Measurements from ENCODE around the gene WNK1. TPM values are rescaled to one million over a fixed set of nuclear protein-coding genes. Genes with fewer than 3 reads are reported as not detected.
A peak's percentile ranks its signal among the peaks of the same experiment; 100 is the strongest.

WNK1 gene
- total RNA-seq, 1 experiment from 2014 or later, result 117 TPM

GRCh38 chr12:907413-908185, 155.2 kb downstream of the WNK1 start:
- no peak overlapping the region for H2BK15ac ChIP-seq (ENCODE audit: low read depth, low read length)
- no peaks in the 10 kb centered on the region for H3K4me1 ChIP-seq (ENCODE audit: insufficient read depth, low read length)
- no peaks in the 10 kb centered on the region for H3K79me1 ChIP-seq (ENCODE audit: insufficient read depth, low read depth, low read length, poor library complexity, severe bottlenecking)
- no peak overlapping the region for H2BK5ac ChIP-seq (ENCODE audit: insufficient read length, low read length)
- H3K4ac ChIP-seq (ENCODE audit: low read depth, low read length), result no peak overlapping the region
- no peak overlapping the region for H3K27ac ChIP-seq (ENCODE audit: insufficient read length, low read depth, low read length)
- no peaks in the 10 kb centered on the region for H4K20me1 ChIP-seq (ENCODE audit: control insufficient read depth, insufficient read depth, insufficient read length)
- no CpG with 5 or more reads among the region's 16 CpGs for WGBS (ENCODE audit: extremely low coverage, insufficient read length, low lambda C conversion rate)
- Mint-ChIP-seq H3K9me3 (no peaks in the 10 kb centered on the region), H3K4me3 (no peak overlapping the region), H3K27me3 (ENCODE audit: low read depth) (no peaks in the 10 kb centered on the region), H3K4me1 (peaks cover 0 to 10% of the 10 kb centered on the region in 2 experiments; a peak in 2 of 4 replicates), H3K27ac (peak overlapping the region in 1 of 3 experiments; percentile 17; a peak in 3 of 7 replicates), H3K36me3 (ENCODE audit: insufficient read depth in 1 of 3, low read depth in 3 of 3) (peaks cover 26 to 72% (median 48%) of the 10 kb centered on the region in 3 experiments; a peak in 6 of 7 replicates)
- H2BK12ac ChIP-seq (ENCODE audit: insufficient read length, low read depth, low read length), result no peak overlapping the region
- H3K18ac ChIP-seq (ENCODE audit: insufficient read length, low read depth, low read length), result no peak overlapping the region
- no peak overlapping the region for H3K23ac ChIP-seq (ENCODE audit: insufficient read length, low read depth, low read length)
- H4K91ac ChIP-seq (ENCODE audit: insufficient read length, low read depth, low read length), result no peak overlapping the region
- H2AK5ac ChIP-seq (ENCODE audit: insufficient read length, low read length), result no peak overlapping the region
- no peak for TF ChIP-seq CTCF (conservative IDR thresholded peaks at IDR 0.05)
- H3K23me2 ChIP-seq (ENCODE audit: insufficient read length, low read depth, low read length, poor library complexity, severe bottlenecking), result no peaks in the 10 kb centered on the region
- no peak overlapping the region for H3K56ac ChIP-seq (ENCODE audit: insufficient read length, low read depth, low read length)
- H4K8ac ChIP-seq (replicated peaks; ENCODE audit: insufficient read length, low read depth, low read length), result no peak overlapping the region
- no peak overlapping the region for H3K14ac ChIP-seq (ENCODE audit: insufficient read depth, low read length)
- H3K27me3 ChIP-seq (ENCODE audit: insufficient read depth, low read length), result no peaks in the 10 kb centered on the region; the same call in 1 of the 2 replicates
- no peak overlapping the region for H4K5ac ChIP-seq (ENCODE audit: insufficient read length, low read depth, low read length)
- H2BK20ac ChIP-seq (ENCODE audit: low read depth, low read length, poor library complexity, severe bottlenecking), result no peak overlapping the region
- H3K9ac ChIP-seq (ENCODE audit: extremely low read depth, insufficient read length, low read length), result no peak overlapping the region
- H3T11ph ChIP-seq (ENCODE audit: low read length), result no peak overlapping the region
- H3K9me3 ChIP-seq (ENCODE audit: control insufficient read depth, low read depth, low read length), result no peaks in the 10 kb centered on the region
- DNase-seq, result no peak
- no peaks in the 10 kb centered on the region for H3K79me2 ChIP-seq (ENCODE audit: insufficient read depth, low read length)
- H2AFZ ChIP-seq (ENCODE audit: low read length), result no peak overlapping the region
- no peak overlapping the region for H2BK120ac ChIP-seq (ENCODE audit: low read depth, low read length, poor library complexity, severe bottlenecking)
- H3K4me2 ChIP-seq (ENCODE audit: insufficient read depth, insufficient read length, low read length), result no peak overlapping the region

Measured in H9 (cell line).